ENCODE measurements around the gene ADPRS. TPM values are rescaled to one million over a fixed set of nuclear protein-coding genes. Genes with fewer than 3 reads are reported as not detected.

ADPRS gene
- total and polyA plus RNA-seq, 9 of the 15 experiments (the other 6 are each of a cell fraction or from before 2014, with no cell fraction given), result 5.9 to 40.0 (median 27.4) TPM

- TF ChIP-seq ZFP91 (CRISPR knock-in tag; IDR thresholded peaks at IDR 0.05) (no peak), TFE3 (CRISPR knock-in tag; IDR thresholded peaks at IDR 0.05) (no peak), DDX20 (tag; IDR thresholded peaks at IDR 0.05; ENCODE audit: low read depth) (no peak), MAX (CRISPR knock-in tag; IDR thresholded peaks at IDR 0.05) (0 out of 2 replicates have a peak, but pooled peaks have one; percentile 6), GABPA (tag; conservative IDR thresholded peaks at IDR 0.05; ENCODE audit: low read depth) (no peak), IRF2 (CRISPR knock-in tag; IDR thresholded peaks at IDR 0.05) (no peak), ZNF589 (CRISPR knock-in tag; IDR thresholded peaks at IDR 0.05; ENCODE audit: low read depth) (no peak), NR0B1 (IDR thresholded peaks at IDR 0.05; ENCODE audit: partially characterized antibody) (no peak), MGA (IDR thresholded peaks at IDR 0.05) (no peak), ZNF707 (CRISPR knock-in tag; conservative IDR thresholded peaks at IDR 0.05) (no peak), MCM5 (IDR thresholded peaks at IDR 0.05; ENCODE audit: low read depth) (no peak), KLF16 (IDR thresholded peaks at IDR 0.05) (no peak)
Measured at GRCh38 chr1:36108314-36108713, 19.6 kb downstream of the ADPRS start (continued).
